Neural progenitor cell (in vitro differentiated cells): ENCODE measurements around the gene PNPLA6. TPM values are rescaled to one million over a fixed set of nuclear protein-coding genes. Genes with fewer than 3 reads are reported as not detected.
A peak's percentile ranks its signal among the peaks of the same experiment; 100 is the strongest.

ENCODE experiments used
- DNase-seq: peaks from one replicate; pipeline ENCODE4 v3.0.0-alpha.2; 2016; ENCODE audit warnings: low spot score
- H2AFZ ChIP-seq: fragments of 200-600 bp; sonication (generic); replicated peaks from 2 replicates; pipeline ENCODE4 v1.6.1; 2016; ENCODE audit warnings: antibody characterized with exemption
- H3F3A ChIP-seq: fragments of 200-600 bp; sonication (generic); 2 replicates; pipeline ENCODE4 v1.6.1; 2016; ENCODE audit warnings: antibody characterized with exemption, low read depth
- H3K27ac ChIP-seq: fragments of 200-600 bp; sonication (generic); 2 replicates; pipeline ENCODE4 v1.5.1; 2016; ENCODE audit warnings: mild to moderate bottlenecking
- H3K27me3 ChIP-seq: fragments of 200-600 bp; sonication (generic); 2 replicates; pipeline ENCODE4 v1.6.1; 2016; ENCODE audit warnings: mild to moderate bottlenecking, moderate library complexity
- H3K36me3 ChIP-seq: fragments of 200-600 bp; sonication (generic); 2 replicates; pipeline ENCODE4 v1.5.1; 2016
- H3K4me1 ChIP-seq: fragments of 200-600 bp; sonication (generic); 2 replicates; pipeline ENCODE4 v1.6.1; 2016; ENCODE audit warnings: mixed run types
- H3K4me2 ChIP-seq: fragments of 200-600 bp; sonication (generic); 2 replicates; pipeline ENCODE4 v1.6.1; 2016
- H3K4me3 ChIP-seq: fragments of 200-600 bp; sonication (generic); 2 replicates; pipeline ENCODE4 v1.5.1; 2016
- H3K79me2 ChIP-seq: fragments of 200-600 bp; sonication (generic); 2 replicates; pipeline ENCODE4 v1.6.1; 2016; ENCODE audit warnings: low read depth
- H3K9ac ChIP-seq: fragments of 200-600 bp; sonication (generic); 2 replicates; pipeline ENCODE4 v1.6.1; 2016
- H3K9me3 ChIP-seq: fragments of 200-600 bp; sonication (generic); 2 replicates; pipeline ENCODE4 v1.5.1; 2016; ENCODE audit warnings: low read depth
- H4K20me1 ChIP-seq: fragments of 200-600 bp; sonication (generic); 2 replicates; pipeline ENCODE4 v1.6.1; 2016; ENCODE audit warnings: low read depth
- H3K27ac Mint-ChIP-seq: 3 replicates; pipeline ENCODE4 v1.8.0; 2021; ENCODE audit warnings: mixed read lengths
- H3K27me3 Mint-ChIP-seq: 2 replicates; pipeline ENCODE4 v1.8.0; 2022; ENCODE audit warnings: low read depth, mild to moderate bottlenecking, inconsistent platforms, moderate library complexity, mixed read lengths; ENCODE audit not compliant: insufficient read depth
- H3K36me3 Mint-ChIP-seq: 3 replicates; pipeline ENCODE4 v1.8.0; 2021; ENCODE audit warnings: mixed read lengths
- H3K4me1 Mint-ChIP-seq: 3 replicates; pipeline ENCODE4 v1.8.0; 2021; ENCODE audit warnings: mixed read lengths
- H3K4me3 Mint-ChIP-seq: 3 replicates; pipeline ENCODE4 v1.8.0; 2021; ENCODE audit warnings: mild to moderate bottlenecking, moderate library complexity, mixed read lengths
- H3K9me3 Mint-ChIP-seq: 3 replicates; pipeline ENCODE4 v1.8.0; 2020; ENCODE audit warnings: mixed read lengths
- EZH2 ChIP-seq: fragments of 200-600 bp; sonication (generic); IDR thresholded peaks from 2 replicates; pipeline ENCODE4 v1.6.1; 2017; ENCODE audit warnings: antibody characterized with exemption, mild to moderate bottlenecking, moderate library complexity
- EZH2phosphoT487 ChIP-seq: fragments of 200-600 bp; sonication (generic); IDR thresholded peaks from 2 replicates; pipeline ENCODE4 v1.6.1; 2017; ENCODE audit warnings: antibody characterized with exemption
- total RNA-seq: library from RNA; depleted of rRNA; stranded (reverse); fragments of >200 nt; gene quantifications from 2 replicates; pipeline ENCODE4 v1.2.3, GENCODE V29; 2015; ENCODE audit warnings: low replicate concordance
- TF ChIP-seq, protein P1 (sequence below): fragments of 200-600 bp; sonication (generic); IDR thresholded peaks from 2 replicates; pipeline ENCODE4 v1.5.1; 2017; ENCODE audit warnings: antibody characterized with exemption, mild to moderate bottlenecking

Gene PNPLA6
- total RNA-seq, 1 donor from 2014 or later = 25.5 TPM

DNA sequence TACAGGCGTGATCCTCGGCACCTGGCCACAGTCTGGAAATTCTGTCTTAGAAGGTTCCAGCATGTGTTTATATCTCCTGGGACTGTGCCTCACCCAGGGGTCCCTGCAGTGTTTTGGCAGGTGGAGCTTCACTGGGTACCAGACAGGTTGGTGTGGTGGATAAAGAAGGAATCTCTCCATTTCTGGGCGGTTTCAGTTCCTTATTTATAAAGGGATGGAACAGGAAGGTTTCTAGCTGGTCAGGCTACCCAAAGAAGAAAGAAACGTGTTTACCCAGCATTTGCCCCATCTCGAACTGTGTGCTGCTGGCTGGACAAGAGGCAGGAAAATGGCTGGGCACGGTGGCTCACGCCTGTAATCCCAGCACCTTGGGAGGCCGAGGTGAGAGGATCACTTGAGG is 9.8 kb downstream of the PNPLA6 start:
- H3K27me3 ChIP-seq = no peaks in the 10 kb centered on the region
- H3K4me1 ChIP-seq = no peaks in the 10 kb centered on the region
- Mint-ChIP-seq H3K27me3 (peaks cover 6% of the 10 kb centered on the region), H3K27ac (no peak overlapping the region), H3K36me3 (peaks cover 16% of the 10 kb centered on the region), H3K4me3 (no peak overlapping the region), H3K4me1 (no peaks in the 10 kb centered on the region), H3K9me3 (no peaks in the 10 kb centered on the region)
- no peak overlapping the region for H3K4me2 ChIP-seq
- no peaks in the 10 kb centered on the region for H3K9me3 ChIP-seq
- H4K20me1 ChIP-seq = no peaks in the 10 kb centered on the region
- H3K79me2 ChIP-seq = no peaks in the 10 kb centered on the region
- no peak overlapping the region for H3K4me3 ChIP-seq
- no peak for DNase-seq
- no peak overlapping the region for H3K9ac ChIP-seq
- TF ChIP-seq, protein P1, sequence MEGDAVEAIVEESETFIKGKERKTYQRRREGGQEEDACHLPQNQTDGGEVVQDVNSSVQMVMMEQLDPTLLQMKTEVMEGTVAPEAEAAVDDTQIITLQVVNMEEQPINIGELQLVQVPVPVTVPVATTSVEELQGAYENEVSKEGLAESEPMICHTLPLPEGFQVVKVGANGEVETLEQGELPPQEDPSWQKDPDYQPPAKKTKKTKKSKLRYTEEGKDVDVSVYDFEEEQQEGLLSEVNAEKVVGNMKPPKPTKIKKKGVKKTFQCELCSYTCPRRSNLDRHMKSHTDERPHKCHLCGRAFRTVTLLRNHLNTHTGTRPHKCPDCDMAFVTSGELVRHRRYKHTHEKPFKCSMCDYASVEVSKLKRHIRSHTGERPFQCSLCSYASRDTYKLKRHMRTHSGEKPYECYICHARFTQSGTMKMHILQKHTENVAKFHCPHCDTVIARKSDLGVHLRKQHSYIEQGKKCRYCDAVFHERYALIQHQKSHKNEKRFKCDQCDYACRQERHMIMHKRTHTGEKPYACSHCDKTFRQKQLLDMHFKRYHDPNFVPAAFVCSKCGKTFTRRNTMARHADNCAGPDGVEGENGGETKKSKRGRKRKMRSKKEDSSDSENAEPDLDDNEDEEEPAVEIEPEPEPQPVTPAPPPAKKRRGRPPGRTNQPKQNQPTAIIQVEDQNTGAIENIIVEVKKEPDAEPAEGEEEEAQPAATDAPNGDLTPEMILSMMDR = no peak
- TF ChIP-seq EZH2 = no peak
- TF ChIP-seq EZH2phosphoT487 = no peak
- no peak overlapping the region for H3K27ac ChIP-seq
- no peaks in the 10 kb centered on the region for H3K36me3 ChIP-seq
- H2AFZ ChIP-seq = no peak overlapping the region
- H3F3A ChIP-seq = no peaks in the 10 kb centered on the region

DNA sequence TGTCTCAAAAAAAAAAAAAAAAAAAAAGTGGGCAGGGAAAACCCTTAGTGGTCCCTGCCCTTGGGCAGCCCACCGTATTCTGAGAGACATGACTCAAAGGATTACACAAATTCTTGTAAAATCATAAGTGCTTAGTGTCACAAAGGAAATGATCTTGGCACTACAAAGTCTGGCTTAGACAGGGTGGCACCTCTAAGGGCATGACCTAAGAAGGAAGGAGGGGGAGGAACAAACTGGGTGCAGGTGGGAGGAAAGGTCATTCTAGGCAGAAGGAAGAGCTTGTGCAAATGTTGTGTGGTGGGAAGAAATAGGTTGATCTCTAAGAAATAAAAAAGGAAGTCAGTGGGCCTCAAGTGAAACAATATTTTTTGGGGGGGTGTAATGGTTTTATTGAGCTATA is 10.4 kb downstream of the PNPLA6 start:
- no peaks in the 10 kb centered on the region for H3K9me3 Mint-ChIP-seq
- H3K4me3 Mint-ChIP-seq = peak overlapping the region; percentile 42
- peaks cover 15% of the 10 kb centered on the region for H3K36me3 Mint-ChIP-seq
- no peaks in the 10 kb centered on the region for H3K4me1 Mint-ChIP-seq
- Histone ChIP-seq H3K9ac (no peak overlapping the region), H3K27me3 (no peaks in the 10 kb centered on the region), H3K9me3 (no peaks in the 10 kb centered on the region), H4K20me1 (no peaks in the 10 kb centered on the region), H3K4me2 (no peak overlapping the region), H3K36me3 (no peaks in the 10 kb centered on the region), H3K4me3 (no peak overlapping the region), H3K79me2 (no peaks in the 10 kb centered on the region), H3K4me1 (no peaks in the 10 kb centered on the region), H2AFZ (no peak overlapping the region), H3K27ac (no peak overlapping the region), H3F3A (peaks cover 4% of the 10 kb centered on the region)
- no peak overlapping the region for H3K27ac Mint-ChIP-seq
- no peak for TF ChIP-seq EZH2phosphoT487
- TF ChIP-seq, protein P1 = no peak
- no peak for TF ChIP-seq EZH2
- DNase-seq = no peak
- peaks cover 6% of the 10 kb centered on the region for H3K27me3 Mint-ChIP-seq

DNA sequence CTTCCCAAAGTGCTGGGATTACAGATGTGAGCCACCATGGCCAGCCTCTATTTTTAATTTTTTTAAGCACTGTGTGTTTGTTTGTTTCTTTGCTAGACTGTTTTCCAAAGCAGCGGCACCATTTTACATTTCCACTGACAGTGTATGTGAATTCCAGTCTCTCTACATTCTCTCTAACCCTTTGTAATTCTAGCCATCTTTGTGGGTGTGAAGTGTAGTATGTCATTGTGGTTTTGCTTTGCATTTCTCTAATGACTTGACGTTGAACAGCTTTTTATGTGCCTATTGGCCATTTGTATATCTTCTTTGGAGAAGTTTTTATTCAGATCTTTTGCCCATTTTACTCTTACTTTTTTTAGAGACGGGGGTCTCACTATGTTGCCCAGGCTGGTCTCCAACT is 11.6 kb downstream of the PNPLA6 start:
- H3K27me3 Mint-ChIP-seq = peaks cover 4% of the 10 kb centered on the region
- no peaks in the 10 kb centered on the region for H3K79me2 ChIP-seq
- no peak for DNase-seq
- no peak overlapping the region for H2AFZ ChIP-seq
- H3K9ac ChIP-seq = no peak overlapping the region
- no peaks in the 10 kb centered on the region for H3K4me1 ChIP-seq
- no peak overlapping the region for H3K4me2 ChIP-seq
- H3K27ac Mint-ChIP-seq = no peak overlapping the region
- peaks cover 4% of the 10 kb centered on the region for H3K4me1 Mint-ChIP-seq
- no peaks in the 10 kb centered on the region for H3K9me3 ChIP-seq
- peaks cover 15% of the 10 kb centered on the region for H3K36me3 Mint-ChIP-seq
- no peak overlapping the region for H3K27ac ChIP-seq
- no peaks in the 10 kb centered on the region for H3K27me3 ChIP-seq
- no peak overlapping the region for H3K4me3 ChIP-seq
- H4K20me1 ChIP-seq = no peaks in the 10 kb centered on the region
- H3K9me3 Mint-ChIP-seq = no peaks in the 10 kb centered on the region
- no peak overlapping the region for H3K4me3 Mint-ChIP-seq
- H3F3A ChIP-seq = peaks cover 7% of the 10 kb centered on the region
- TF ChIP-seq EZH2 = no peak
- no peak for TF ChIP-seq EZH2phosphoT487
- TF ChIP-seq, protein P1 = no peak
- no peaks in the 10 kb centered on the region for H3K36me3 ChIP-seq
